HepG2 (cell line): ENCODE measurements around the gene ITGB6.

Experiments
- ESRRA ChIP-seq: sonication (generic); formaldehyde crosslinking; IDR thresholded peaks from 2 replicates; pipeline ENCODE4 v1.5.1; 2020; ENCODE audit warnings: mild to moderate bottlenecking, low read depth, missing genetic modification reagents
- EZH2 ChIP-seq: conservative IDR thresholded peaks from 2 replicates; pipeline ENCODE4 v1.6.1; 2012; ENCODE audit warnings: mild to moderate bottlenecking, low read depth, low read length, moderate library complexity

GRCh38 chr2:160165081-160165480 lies 35.0 kb downstream of the ITGB6 start:
- TF ChIP-seq EZH2 (no peak), ESRRA (CRISPR knock-in tag) (no peak)
